Measurements from ENCODE around the gene BSN.

BSN gene

DNA sequence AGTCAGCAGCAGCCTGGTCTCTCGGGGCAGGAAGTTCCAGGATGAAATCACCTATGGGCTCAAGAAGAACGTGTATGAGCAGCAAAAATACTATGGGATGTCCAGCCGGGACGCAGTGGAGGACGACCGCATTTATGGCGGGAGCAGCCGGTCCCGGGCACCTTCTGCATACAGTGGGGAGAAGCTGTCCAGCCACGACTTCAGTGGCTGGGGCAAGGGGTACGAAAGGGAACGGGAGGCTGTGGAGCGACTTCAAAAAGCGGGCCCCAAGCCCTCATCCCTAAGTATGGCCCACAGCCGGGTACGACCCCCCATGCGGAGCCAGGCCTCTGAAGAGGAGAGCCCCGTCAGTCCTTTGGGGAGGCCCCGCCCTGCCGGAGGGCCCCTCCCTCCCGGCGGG is 107.7 kb downstream of the BSN start:
- H3K9me3 ChIP-seq (ENCODE audit: control insufficient read depth, insufficient read depth, low read length): no peaks in the 10 kb centered on the region
- no peaks in the 10 kb centered on the region for H3K36me3 ChIP-seq (ENCODE audit: control insufficient read depth, insufficient read depth, low read length)
- H3K4me1 ChIP-seq (ENCODE audit: control insufficient read depth, insufficient read depth, low read length): no peaks in the 10 kb centered on the region
- no peak overlapping the region for H3K27ac ChIP-seq (ENCODE audit: low read length)
- H3K27me3 ChIP-seq (ENCODE audit: control insufficient read depth, insufficient read depth, low read length): no peaks in the 10 kb centered on the region
- H3K4me3 ChIP-seq (ENCODE audit: low read length): no peak overlapping the region
- DNase-seq (ENCODE audit: low read depth, low spot score): no peak
- no CpG with 5 or more reads among the region's 22 CpGs for WGBS (ENCODE audit: insufficient coverage, insufficient read length)

DNA sequence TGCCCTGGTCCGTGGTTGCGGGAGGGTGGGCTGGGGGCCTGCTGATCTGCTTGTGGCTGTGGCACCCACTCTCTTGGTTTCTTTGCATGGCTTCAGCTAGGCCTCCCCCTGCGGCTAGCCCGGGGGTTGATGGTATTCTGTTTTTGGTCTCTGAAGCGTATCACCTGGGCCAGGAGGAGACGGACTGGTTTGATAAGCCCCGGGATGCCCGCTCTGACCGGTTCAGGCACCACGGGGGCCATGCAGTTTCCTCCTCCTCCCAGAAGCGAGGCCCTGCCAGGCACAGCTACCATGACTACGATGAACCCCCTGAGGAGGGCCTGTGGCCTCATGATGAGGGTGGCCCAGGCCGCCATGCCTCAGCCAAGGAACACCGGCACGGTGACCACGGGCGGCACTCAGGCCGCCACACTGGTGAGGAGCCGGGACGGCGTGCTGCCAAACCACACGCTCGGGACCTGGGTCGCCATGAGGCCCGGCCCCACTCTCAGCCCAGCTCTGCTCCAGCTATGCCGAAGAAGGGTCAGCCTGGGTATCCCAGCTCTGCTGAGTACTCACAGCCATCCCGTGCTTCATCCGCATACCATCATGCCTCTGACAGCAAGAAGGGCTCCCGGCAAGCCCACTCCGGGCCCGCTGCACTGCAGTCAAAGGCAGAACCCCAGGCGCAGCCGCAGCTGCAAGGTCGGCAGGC is 108.6 kb downstream of the BSN start:
- H3K9me3 ChIP-seq (ENCODE audit: control insufficient read depth, insufficient read depth, low read length): no peaks in the 10 kb centered on the region
- H3K27me3 ChIP-seq (ENCODE audit: control insufficient read depth, insufficient read depth, low read length): no peaks in the 10 kb centered on the region
- no peak overlapping the region for H3K27ac ChIP-seq (ENCODE audit: low read length)
- no peaks in the 10 kb centered on the region for H3K36me3 ChIP-seq (ENCODE audit: control insufficient read depth, insufficient read depth, low read length)
- H3K4me1 ChIP-seq (ENCODE audit: control insufficient read depth, insufficient read depth, low read length): no peaks in the 10 kb centered on the region
- DNase-seq (ENCODE audit: low read depth, low spot score): no peak
- WGBS (ENCODE audit: insufficient coverage, insufficient read length): no CpG with 5 or more reads among the region's 34 CpGs
- no peak overlapping the region for H3K4me3 ChIP-seq (ENCODE audit: low read length)

GRCh38 chr3:49663831-49664230 is 109.6 kb downstream of the BSN start:
- DNase-seq (ENCODE audit: low read depth, low spot score): no peak
- Histone ChIP-seq H3K27ac (ENCODE audit: low read length) (no peak overlapping the region), H3K4me3 (ENCODE audit: low read length) (no peak overlapping the region), H3K4me1 (ENCODE audit: control insufficient read depth, insufficient read depth, low read length) (no peaks in the 10 kb centered on the region), H3K27me3 (ENCODE audit: control insufficient read depth, insufficient read depth, low read length) (no peaks in the 10 kb centered on the region), H3K9me3 (ENCODE audit: control insufficient read depth, insufficient read depth, low read length) (no peaks in the 10 kb centered on the region), H3K36me3 (ENCODE audit: control insufficient read depth, insufficient read depth, low read length) (no peaks in the 10 kb centered on the region)
- WGBS (ENCODE audit: insufficient coverage, insufficient read length): no CpG with 5 or more reads among the region's 1 CpG

DNA sequence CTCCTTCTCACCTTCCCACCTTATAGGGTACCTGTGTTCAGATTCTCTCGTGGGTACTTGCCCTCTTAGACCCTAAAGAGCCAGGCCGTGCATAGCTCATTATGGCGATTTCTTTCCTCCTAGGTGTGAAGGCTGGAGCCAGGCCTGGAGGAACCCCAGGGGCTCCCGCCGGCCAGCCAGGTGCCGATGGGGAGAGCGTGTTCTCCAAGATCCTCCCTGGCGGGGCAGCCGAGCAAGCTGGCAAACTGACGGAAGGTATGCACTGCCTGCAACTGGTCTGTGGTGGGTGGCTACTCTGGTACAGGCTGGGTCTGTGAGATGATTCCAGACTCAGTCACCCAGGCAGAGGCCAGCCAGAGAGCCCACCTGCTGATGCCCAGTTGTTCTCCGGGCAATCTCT is 110.0 kb downstream of the BSN start:
- Histone ChIP-seq H3K4me3 (ENCODE audit: low read length) (no peak overlapping the region), H3K27ac (ENCODE audit: low read length) (no peak overlapping the region), H3K4me1 (ENCODE audit: control insufficient read depth, insufficient read depth, low read length) (no peaks in the 10 kb centered on the region), H3K9me3 (ENCODE audit: control insufficient read depth, insufficient read depth, low read length) (no peaks in the 10 kb centered on the region), H3K36me3 (ENCODE audit: control insufficient read depth, insufficient read depth, low read length) (no peaks in the 10 kb centered on the region), H3K27me3 (ENCODE audit: control insufficient read depth, insufficient read depth, low read length) (no peaks in the 10 kb centered on the region)
- no CpG with 5 or more reads among the region's 11 CpGs for WGBS (ENCODE audit: insufficient coverage, insufficient read length)
- no peak for DNase-seq (ENCODE audit: low read depth, low spot score)

- Histone ChIP-seq H3K4me1 (ENCODE audit: control insufficient read depth, insufficient read depth, low read length) (no peaks in the 10 kb centered on the region), H3K9me3 (ENCODE audit: control insufficient read depth, insufficient read depth, low read length) (no peaks in the 10 kb centered on the region), H3K27me3 (ENCODE audit: control insufficient read depth, insufficient read depth, low read length) (no peaks in the 10 kb centered on the region), H3K36me3 (ENCODE audit: control insufficient read depth, insufficient read depth, low read length) (no peaks in the 10 kb centered on the region), H3K27ac (ENCODE audit: low read length) (no peak overlapping the region), H3K4me3 (ENCODE audit: low read length) (no peak overlapping the region)
- DNase-seq (ENCODE audit: low read depth, low spot score): no peak
- no CpG with 5 or more reads among the region's 6 CpGs for WGBS (ENCODE audit: insufficient coverage, insufficient read length)
These were observed 111.7 kb downstream of the BSN start for GRCh38 chr3:49665822-49666519.

DNA sequence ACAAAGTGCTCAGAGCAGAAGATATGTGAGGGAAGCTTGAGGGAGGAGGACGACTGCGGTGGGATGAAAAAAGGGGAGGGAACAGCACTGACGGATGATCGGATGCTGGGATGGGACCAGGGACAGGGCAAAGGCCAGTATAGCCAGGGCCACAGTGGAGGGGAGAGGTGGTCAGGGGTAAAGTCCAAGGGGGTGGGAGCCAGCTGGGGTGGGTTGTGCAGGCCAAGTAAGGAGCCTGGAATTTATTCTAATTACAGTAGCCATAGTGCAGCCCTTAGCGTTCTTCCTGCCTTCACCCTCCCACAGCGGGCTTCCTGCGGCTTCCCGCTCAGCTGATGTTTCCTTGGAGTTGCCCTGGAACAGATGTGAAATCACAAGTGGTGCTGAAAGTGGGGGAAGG is 112.3 kb downstream of the BSN start:
- WGBS (ENCODE audit: insufficient coverage, insufficient read length): no CpG with 5 or more reads among the region's 8 CpGs
- Histone ChIP-seq H3K4me1 (ENCODE audit: control insufficient read depth, insufficient read depth, low read length) (peaks cover 1% of the 10 kb centered on the region; the same call in 1 of the 2 replicates), H3K36me3 (ENCODE audit: control insufficient read depth, insufficient read depth, low read length) (no peaks in the 10 kb centered on the region), H3K4me3 (ENCODE audit: low read length) (no peak overlapping the region), H3K27me3 (ENCODE audit: control insufficient read depth, insufficient read depth, low read length) (no peaks in the 10 kb centered on the region), H3K9me3 (ENCODE audit: control insufficient read depth, insufficient read depth, low read length) (no peaks in the 10 kb centered on the region), H3K27ac (ENCODE audit: low read length) (no peak overlapping the region)
- DNase-seq (ENCODE audit: low read depth, low spot score): no peak

- Histone ChIP-seq H3K9me3 (ENCODE audit: control insufficient read depth, insufficient read depth, low read length) (no peaks in the 10 kb centered on the region), H3K36me3 (ENCODE audit: control insufficient read depth, insufficient read depth, low read length) (no peaks in the 10 kb centered on the region), H3K4me1 (ENCODE audit: control insufficient read depth, insufficient read depth, low read length) (peaks cover 1% of the 10 kb centered on the region; the same call in 1 of the 2 replicates), H3K27ac (ENCODE audit: low read length) (no peak overlapping the region), H3K4me3 (ENCODE audit: low read length) (no peak overlapping the region), H3K27me3 (ENCODE audit: control insufficient read depth, insufficient read depth, low read length) (no peaks in the 10 kb centered on the region)
- no CpG with 5 or more reads among the region's 25 CpGs for WGBS (ENCODE audit: insufficient coverage, insufficient read length)
- DNase-seq (ENCODE audit: low read depth, low spot score): no peak
These were observed 113.6 kb downstream of the BSN start for GRCh38 chr3:49667701-49668413.

- no CpG with 5 or more reads among the region's 5 CpGs for WGBS (ENCODE audit: insufficient coverage, insufficient read length)
- Histone ChIP-seq H3K27me3 (ENCODE audit: control insufficient read depth, insufficient read depth, low read length) (no peaks in the 10 kb centered on the region), H3K27ac (ENCODE audit: low read length) (no peak overlapping the region), H3K4me1 (ENCODE audit: control insufficient read depth, insufficient read depth, low read length) (peaks cover 1% of the 10 kb centered on the region; the same call in 1 of the 2 replicates), H3K36me3 (ENCODE audit: control insufficient read depth, insufficient read depth, low read length) (no peaks in the 10 kb centered on the region), H3K9me3 (ENCODE audit: control insufficient read depth, insufficient read depth, low read length) (no peaks in the 10 kb centered on the region), H3K4me3 (ENCODE audit: low read length) (no peak overlapping the region)
- DNase-seq (ENCODE audit: low read depth, low spot score): no peak
These were observed 114.1 kb downstream of the BSN start for GRCh38 chr3:49668414-49668797.

DNA sequence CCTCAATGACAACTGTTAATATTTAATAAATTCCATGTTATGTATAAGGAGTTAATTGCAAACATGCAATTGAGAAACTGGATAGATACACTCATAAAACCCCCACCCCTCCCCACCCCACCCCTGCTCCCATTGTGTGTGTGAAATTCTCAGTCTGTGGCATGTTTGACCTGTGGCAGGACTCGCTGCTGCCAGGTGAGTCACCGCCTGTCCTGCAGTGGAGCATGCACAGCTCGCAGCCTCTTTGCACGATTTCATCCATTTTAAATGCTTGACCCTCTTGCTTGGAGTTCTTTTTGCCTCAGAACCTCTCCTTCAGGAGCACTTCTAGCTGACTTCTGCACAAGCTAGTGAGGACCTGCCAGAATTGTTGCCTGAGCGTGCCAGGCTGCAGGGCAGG is 114.6 kb downstream of the BSN start:
- Histone ChIP-seq H3K27me3 (ENCODE audit: control insufficient read depth, insufficient read depth, low read length) (no peaks in the 10 kb centered on the region), H3K27ac (ENCODE audit: low read length) (no peak overlapping the region), H3K9me3 (ENCODE audit: control insufficient read depth, insufficient read depth, low read length) (no peaks in the 10 kb centered on the region), H3K4me1 (ENCODE audit: control insufficient read depth, insufficient read depth, low read length) (peaks cover 1% of the 10 kb centered on the region; the same call in 1 of the 2 replicates), H3K36me3 (ENCODE audit: control insufficient read depth, insufficient read depth, low read length) (no peaks in the 10 kb centered on the region), H3K4me3 (ENCODE audit: low read length) (no peak overlapping the region)
- no peak for DNase-seq (ENCODE audit: low read depth, low spot score)
- no CpG with 5 or more reads among the region's 5 CpGs for WGBS (ENCODE audit: insufficient coverage, insufficient read length)

- H3K36me3 ChIP-seq (ENCODE audit: control insufficient read depth, insufficient read depth, low read length): no peaks in the 10 kb centered on the region
These were observed 115.1 kb downstream of the BSN start for GRCh38 chr3:49669352-49669751.

More at GRCh38 chr3:49669352-49669751, 115.1 kb downstream of the BSN start:
- peaks cover 1% of the 10 kb centered on the region; the same call in 1 of the 2 replicates for H3K4me1 ChIP-seq (ENCODE audit: control insufficient read depth, insufficient read depth, low read length)
- H3K27me3 ChIP-seq (ENCODE audit: control insufficient read depth, insufficient read depth, low read length): no peaks in the 10 kb centered on the region
- no peak overlapping the region for H3K27ac ChIP-seq (ENCODE audit: low read length)
- DNase-seq (ENCODE audit: low read depth, low spot score): no peak
- no peaks in the 10 kb centered on the region for H3K9me3 ChIP-seq (ENCODE audit: control insufficient read depth, insufficient read depth, low read length)
- no peak overlapping the region for H3K4me3 ChIP-seq (ENCODE audit: low read length)
- WGBS (ENCODE audit: insufficient coverage, insufficient read length): no CpG with 5 or more reads among the region's 3 CpGs
